ENCODE data around the gene HIPK2.

The HIPK2 gene

DNA sequence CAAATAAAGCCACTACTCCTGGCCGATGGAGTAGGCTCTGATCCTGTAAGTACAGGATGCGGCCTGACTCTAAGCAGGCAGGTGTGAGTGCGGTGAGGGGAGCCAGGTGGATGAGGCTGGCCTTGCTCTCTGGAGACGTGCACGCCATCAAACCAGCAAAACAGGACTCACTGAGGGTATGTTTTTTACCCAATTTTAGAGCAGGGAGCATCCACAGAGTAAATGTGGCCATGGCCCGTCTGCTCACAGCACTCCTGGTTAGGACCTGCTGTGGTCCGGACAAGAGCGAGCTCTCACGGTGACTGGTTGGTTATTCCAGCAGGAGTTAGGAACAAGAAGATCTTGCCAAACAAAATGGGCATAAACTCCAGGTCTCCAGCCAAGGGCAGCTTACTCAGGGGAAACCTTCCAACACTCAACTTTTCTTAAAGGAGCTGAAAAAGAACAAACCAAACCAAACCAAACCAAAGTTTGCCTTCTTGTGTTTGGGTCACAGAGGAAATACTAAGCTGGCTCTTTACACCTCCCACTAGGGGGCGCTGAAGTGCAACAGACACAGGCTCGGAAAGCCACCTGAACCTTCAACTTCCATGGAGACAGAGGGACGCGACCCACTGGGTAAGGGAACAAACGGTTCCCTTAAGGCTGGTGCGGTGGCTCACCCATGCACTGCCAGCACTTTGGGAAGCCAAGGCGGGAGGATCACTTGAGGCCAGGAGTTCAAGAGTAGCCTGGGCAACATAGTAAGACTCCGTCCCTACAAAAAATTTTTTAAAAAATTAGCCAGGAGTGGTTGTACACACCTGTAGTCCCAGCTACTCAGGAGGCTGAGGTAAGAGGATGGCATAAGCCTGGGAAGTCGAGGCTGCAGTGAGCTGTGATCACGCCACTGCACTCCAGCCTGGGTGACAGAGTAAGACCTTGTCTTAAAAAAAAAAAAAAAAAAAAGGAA, 131.9 kb downstream of the HIPK2 start:
- no peak overlapping the region for H3K4me3 ChIP-seq (ENCODE audit: low read depth, low read length)
- TF ChIP-seq, protein P1, sequence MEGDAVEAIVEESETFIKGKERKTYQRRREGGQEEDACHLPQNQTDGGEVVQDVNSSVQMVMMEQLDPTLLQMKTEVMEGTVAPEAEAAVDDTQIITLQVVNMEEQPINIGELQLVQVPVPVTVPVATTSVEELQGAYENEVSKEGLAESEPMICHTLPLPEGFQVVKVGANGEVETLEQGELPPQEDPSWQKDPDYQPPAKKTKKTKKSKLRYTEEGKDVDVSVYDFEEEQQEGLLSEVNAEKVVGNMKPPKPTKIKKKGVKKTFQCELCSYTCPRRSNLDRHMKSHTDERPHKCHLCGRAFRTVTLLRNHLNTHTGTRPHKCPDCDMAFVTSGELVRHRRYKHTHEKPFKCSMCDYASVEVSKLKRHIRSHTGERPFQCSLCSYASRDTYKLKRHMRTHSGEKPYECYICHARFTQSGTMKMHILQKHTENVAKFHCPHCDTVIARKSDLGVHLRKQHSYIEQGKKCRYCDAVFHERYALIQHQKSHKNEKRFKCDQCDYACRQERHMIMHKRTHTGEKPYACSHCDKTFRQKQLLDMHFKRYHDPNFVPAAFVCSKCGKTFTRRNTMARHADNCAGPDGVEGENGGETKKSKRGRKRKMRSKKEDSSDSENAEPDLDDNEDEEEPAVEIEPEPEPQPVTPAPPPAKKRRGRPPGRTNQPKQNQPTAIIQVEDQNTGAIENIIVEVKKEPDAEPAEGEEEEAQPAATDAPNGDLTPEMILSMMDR (IDR thresholded peaks at IDR 0.05; ENCODE audit: low read depth, low read length) = peak; percentile 97
- H3K9me3 ChIP-seq = no peaks in the 10 kb centered on the region
- no peaks in the 10 kb centered on the region for H3K36me3 ChIP-seq
- DNase-seq = peak; percentile 88
- H3K27me3 ChIP-seq = no peaks in the 10 kb centered on the region
- H3K4me1 ChIP-seq = no peaks in the 10 kb centered on the region; the same call in 1 of the 2 replicates

GRCh38 chr7:139643951-139644585, 133.7 kb downstream of the HIPK2 start:
- TF ChIP-seq, protein P1 (IDR thresholded peaks at IDR 0.05; ENCODE audit: low read depth, low read length) = no peak
- DNase-seq = no peak
- Histone ChIP-seq H3K4me3 (ENCODE audit: low read depth, low read length) (no peak overlapping the region), H3K9me3 (no peaks in the 10 kb centered on the region), H3K4me1 (no peaks in the 10 kb centered on the region), H3K27me3 (no peaks in the 10 kb centered on the region), H3K36me3 (no peaks in the 10 kb centered on the region)

DNA sequence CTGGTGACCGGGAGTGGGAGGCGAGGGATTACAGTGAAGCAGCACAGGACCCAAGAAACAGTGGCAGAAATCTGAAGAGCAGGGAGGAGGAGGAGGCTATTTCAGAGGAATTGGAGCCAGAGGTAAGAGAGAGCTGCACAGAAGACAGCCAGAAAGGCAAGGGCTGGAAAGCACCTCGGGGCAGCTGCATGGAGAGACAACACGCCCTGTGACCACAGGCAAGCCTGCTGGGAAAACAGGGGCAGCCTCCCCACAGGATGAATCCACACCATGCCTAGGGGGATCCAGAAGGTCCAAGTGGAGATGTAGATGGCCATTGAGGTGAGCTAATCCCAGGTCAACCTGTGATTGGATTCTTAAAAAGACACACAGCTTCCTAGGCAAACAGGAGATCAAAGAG, 135.5 kb downstream of the HIPK2 start:
- TF ChIP-seq, protein P1 (IDR thresholded peaks at IDR 0.05; ENCODE audit: low read depth, low read length) = no peak
- Histone ChIP-seq H3K36me3 (no peaks in the 10 kb centered on the region), H3K27me3 (no peaks in the 10 kb centered on the region), H3K9me3 (no peaks in the 10 kb centered on the region), H3K4me1 (no peaks in the 10 kb centered on the region), H3K4me3 (ENCODE audit: low read depth, low read length) (no peak overlapping the region)
- no peak for DNase-seq

DNA sequence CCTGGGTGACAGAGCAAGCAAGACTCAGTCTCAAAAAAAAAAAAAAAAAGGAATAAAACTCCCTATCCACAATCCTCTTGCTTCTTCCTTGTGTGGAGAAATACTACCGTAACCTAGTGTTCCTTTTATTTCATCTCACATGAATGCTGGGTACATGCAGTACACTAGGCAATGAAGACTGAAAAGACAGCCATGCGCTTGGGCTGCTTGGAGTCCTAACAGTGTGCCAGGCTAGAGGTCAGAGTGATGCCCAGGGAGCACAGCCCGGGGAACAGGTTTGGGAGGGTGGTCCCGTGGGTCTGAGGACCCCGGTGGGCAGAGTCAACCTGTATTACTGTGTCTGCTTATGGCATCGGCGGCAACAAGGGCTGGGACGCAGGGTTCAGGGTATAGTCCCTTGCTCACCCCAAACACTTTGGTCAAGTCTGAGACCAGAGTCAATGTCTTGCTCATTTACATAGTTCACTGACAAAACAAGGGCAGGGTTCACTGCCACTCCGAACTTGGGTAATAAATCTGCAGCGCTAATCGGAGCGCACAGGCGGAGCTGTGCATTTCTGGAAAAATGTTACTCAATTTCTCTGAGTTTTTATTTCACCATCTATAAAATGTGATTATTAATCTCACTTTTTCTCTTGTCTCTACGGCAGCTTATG, 136.3 kb downstream of the HIPK2 start:
- no peaks in the 10 kb centered on the region for H3K36me3 ChIP-seq
- H3K9me3 ChIP-seq = no peaks in the 10 kb centered on the region
- DNase-seq = no peak
- TF ChIP-seq, protein P1 (IDR thresholded peaks at IDR 0.05; ENCODE audit: low read depth, low read length) = no peak
- H3K4me3 ChIP-seq (ENCODE audit: low read depth, low read length) = no peak overlapping the region
- no peaks in the 10 kb centered on the region for H3K4me1 ChIP-seq
- no peaks in the 10 kb centered on the region for H3K27me3 ChIP-seq

- TF ChIP-seq, protein P1 (IDR thresholded peaks at IDR 0.05; ENCODE audit: low read depth, low read length) = no peak
- H3K9me3 ChIP-seq = no peaks in the 10 kb centered on the region
- no peaks in the 10 kb centered on the region for H3K36me3 ChIP-seq
- no peak overlapping the region for H3K4me3 ChIP-seq (ENCODE audit: low read depth, low read length)
- DNase-seq = no peak
- H3K27me3 ChIP-seq = no peaks in the 10 kb centered on the region
- no peaks in the 10 kb centered on the region for H3K4me1 ChIP-seq
Measured at GRCh38 chr7:139640681-139641080, 137.1 kb downstream of the HIPK2 start.

Measured in BE2C (cell line).